Activated CD8-positive, alpha-beta T cell treated with anti-CD3 and anti-CD28 coated beads, Interleukin-2, amount 10 ng/mL, durations not matched to agents 7 days and 5 days (primary cell): ENCODE measurements around the gene MAT2A. TPM values are rescaled to one million over a fixed set of nuclear protein-coding genes. Genes with fewer than 3 reads are reported as not detected.

Experiments
- ATAC-seq: fragments of 150-1000 bp; cut with Tn5 transposase; one replicate; pipeline ENCODE4 v1.10.0; 2021; ENCODE audit warnings: moderate library complexity
- CTCF ChIA-PET: fragments of 350-600 bp; sonication (Branson Sonifier 250); formaldehyde crosslinking; loops from one replicate; lab custom pipeline; 2021; ENCODE audit warnings: antibody characterized with exemption; lab: Charles Lee
- POLR2A ChIA-PET: fragments of 350-600 bp; sonication (Branson Sonifier 250); formaldehyde crosslinking; loops from one replicate; lab custom pipeline; 2021; ENCODE audit warnings: antibody characterized with exemption; lab: Charles Lee
- DNase-seq: peaks from one replicate; pipeline ENCODE4 v3.0.0-alpha.2; 2020
- H3K27ac Mint-ChIP-seq: one replicate; pipeline ENCODE4 v1.8.0; 2021; ENCODE audit warnings: mild to moderate bottlenecking, mixed read lengths
- H3K27me3 Mint-ChIP-seq: one replicate; pipeline ENCODE4 v1.8.0; 2021; ENCODE audit warnings: low read depth, mixed read lengths
- H3K36me3 Mint-ChIP-seq: one replicate; pipeline ENCODE4 v1.8.0; 2021; ENCODE audit warnings: low read depth, mixed read lengths
- H3K4me1 Mint-ChIP-seq: one replicate; pipeline ENCODE4 v1.8.0; 2021; ENCODE audit warnings: low read depth, mixed read lengths
- H3K4me3 Mint-ChIP-seq: one replicate; pipeline ENCODE4 v1.8.0; 2021; ENCODE audit warnings: mild to moderate bottlenecking, mixed read lengths
- H3K9me3 Mint-ChIP-seq: one replicate; pipeline ENCODE4 v1.8.0; 2022; ENCODE audit warnings: mixed read lengths; ENCODE audit not compliant: insufficient read depth
- total RNA-seq, 2 experiments: library from RNA; stranded (reverse); gene quantifications; one replicate each; pipeline ENCODE4 v1.2.3, GENCODE V29; 2021

Gene MAT2A
- total RNA-seq, 2 experiments from 2014 or later: 264 to 273 TPM

GRCh38 chr2:85525567-85525966, 13.4 kb upstream of the MAT2A start:
- Mint-ChIP-seq H3K27me3 (peaks cover 24% of the 10 kb centered on the region), H3K9me3 (no peaks in the 10 kb centered on the region), H3K27ac (no peak overlapping the region), H3K4me3 (no peak overlapping the region), H3K4me1 (no peaks in the 10 kb centered on the region), H3K36me3 (no peaks in the 10 kb centered on the region)
- DNase-seq: no peak
- no peak for ATAC-seq
- ChIA-PET POLR2A (interaction anchor here (1.7 kb wide), 1 partner anchor 13 kb away, joined by 6 read pairs; the partner anchor contains the start of gene MAT2A), CTCF (no interaction called here)

GRCh38 chr2:85527787-85528186, 11.2 kb upstream of the MAT2A start:
- ChIA-PET CTCF (no interaction called here), POLR2A (no interaction called here)
- Mint-ChIP-seq H3K4me3 (no peak overlapping the region), H3K4me1 (no peaks in the 10 kb centered on the region), H3K27me3 (peaks cover 24% of the 10 kb centered on the region), H3K27ac (no peak overlapping the region), H3K9me3 (no peaks in the 10 kb centered on the region), H3K36me3 (no peaks in the 10 kb centered on the region)
- ATAC-seq (no peak), DNase-seq (no peak)

- Mint-ChIP-seq H3K36me3 (no peaks in the 10 kb centered on the region), H3K4me3 (no peak overlapping the region), H3K9me3 (no peaks in the 10 kb centered on the region), H3K27ac (no peak overlapping the region), H3K4me1 (no peaks in the 10 kb centered on the region), H3K27me3 (peaks cover 24% of the 10 kb centered on the region)
- no peak for DNase-seq
- CTCF ChIA-PET: interaction anchor here (1.0 kb wide), 1 partner anchor 107 kb away, joined by 3 read pairs; no protein-coding TSS in a partner anchor
- no peak for ATAC-seq
- POLR2A ChIA-PET: no interaction called here
Measured at GRCh38 chr2:85528355-85528754, 10.6 kb upstream of the MAT2A start.

- POLR2A ChIA-PET: no interaction called here
- ATAC-seq: no peak
- no peak for DNase-seq
- peaks cover 24% of the 10 kb centered on the region for H3K27me3 Mint-ChIP-seq
- no peak overlapping the region for H3K4me3 Mint-ChIP-seq
- CTCF ChIA-PET: interaction anchor here (1.0 kb wide), 1 partner anchor 22 kb away, joined by 5 read pairs; no protein-coding TSS in a partner anchor
- H3K36me3 Mint-ChIP-seq: no peaks in the 10 kb centered on the region
- no peaks in the 10 kb centered on the region for H3K9me3 Mint-ChIP-seq
- no peaks in the 10 kb centered on the region for H3K4me1 Mint-ChIP-seq
- no peak overlapping the region for H3K27ac Mint-ChIP-seq
Measured at GRCh38 chr2:85529809-85530208, 9.2 kb upstream of the MAT2A start.

- DNase-seq (no peak), ATAC-seq (no peak)
- Mint-ChIP-seq H3K36me3 (peaks cover 4% of the 10 kb centered on the region), H3K4me3 (no peak overlapping the region), H3K4me1 (peaks cover 4% of the 10 kb centered on the region), H3K9me3 (no peaks in the 10 kb centered on the region), H3K27me3 (peaks cover 20% of the 10 kb centered on the region), H3K27ac (no peak overlapping the region)
- ChIA-PET POLR2A (no interaction called here), CTCF (no interaction called here)
Measured at GRCh38 chr2:85531589-85531988, 7.4 kb upstream of the MAT2A start.

GRCh38 chr2:85534099-85534498, 4.9 kb upstream of the MAT2A start:
- Mint-ChIP-seq H3K9me3 (no peaks in the 10 kb centered on the region), H3K4me3 (no peak overlapping the region), H3K27me3 (peaks cover 5% of the 10 kb centered on the region), H3K27ac (no peak overlapping the region), H3K36me3 (peaks cover 4% of the 10 kb centered on the region), H3K4me1 (peaks cover 17% of the 10 kb centered on the region)
- CTCF ChIA-PET: interaction anchor here (2.1 to 12.6 kb wide), 2 partner anchors 18 to 113 kb away, joined by 11 to 133 read pairs; no protein-coding TSS in a partner anchor
- ATAC-seq (no peak), DNase-seq (no peak)
- POLR2A ChIA-PET: interaction anchor here (1.0 to 1.2 kb wide), 2 partner anchors 18 to 97 kb away, joined by 3 read pairs; no protein-coding TSS in a partner anchor

- ChIA-PET POLR2A (interaction anchor here (1.0 to 1.2 kb wide), 3 partner anchors 11 to 106 kb away, joined by 3 read pairs; no protein-coding TSS in a partner anchor), CTCF (interaction anchor here (2.1 to 12.6 kb wide), 2 partner anchors 17 to 114 kb away, joined by 11 to 133 read pairs; no protein-coding TSS in a partner anchor)
- no peak for ATAC-seq
- H3K27ac Mint-ChIP-seq: no peak overlapping the region
- peaks cover 4% of the 10 kb centered on the region for H3K27me3 Mint-ChIP-seq
- peaks cover 8% of the 10 kb centered on the region for H3K36me3 Mint-ChIP-seq
- H3K9me3 Mint-ChIP-seq: no peaks in the 10 kb centered on the region
- DNase-seq: no peak
- no peak overlapping the region for H3K4me3 Mint-ChIP-seq
- H3K4me1 Mint-ChIP-seq: peaks cover 17% of the 10 kb centered on the region
Measured at GRCh38 chr2:85534881-85535280, 4.1 kb upstream of the MAT2A start.

- no peaks in the 10 kb centered on the region for H3K9me3 Mint-ChIP-seq
- DNase-seq (no peak), ATAC-seq (no peak)
- H3K27ac Mint-ChIP-seq: no peak overlapping the region
- H3K4me1 Mint-ChIP-seq: peaks cover 30% of the 10 kb centered on the region
- CTCF ChIA-PET: interaction anchor here (0.7 to 12.6 kb wide), 5 partner anchors 12 to 120 kb away, joined by 3 to 133 read pairs (median 3); partner anchors contain the start of gene SH2D6
- no peaks in the 10 kb centered on the region for H3K27me3 Mint-ChIP-seq
- POLR2A ChIA-PET: interaction anchor here (0.9 to 4.5 kb wide), 4 partner anchors 12 to 118 kb away, joined by 3 to 88 read pairs (median 5); partner anchors contain the start of gene SH2D6
- peaks cover 24% of the 10 kb centered on the region for H3K36me3 Mint-ChIP-seq
- H3K4me3 Mint-ChIP-seq: no peak overlapping the region
Measured at GRCh38 chr2:85536479-85536878, 2.5 kb upstream of the MAT2A start.

GRCh38 chr2:85537600-85538506, 1.1 kb upstream of the MAT2A start:
- peak; percentile 66 for DNase-seq
- H3K27ac Mint-ChIP-seq: peak overlapping the region; percentile 98
- ATAC-seq: no peak
- H3K4me1 Mint-ChIP-seq: peaks cover 44% of the 10 kb centered on the region
- ChIA-PET POLR2A (interaction anchor here (0.8 to 4.5 kb wide), 27 partner anchors 11 to 217 kb away, joined by 3 to 88 read pairs (median 6); partner anchors contain the start of genes C2orf68, ELMOD3, RETSAT and SH2D6), CTCF (interaction anchor here (1.1 to 12.6 kb wide), 4 partner anchors 14 to 121 kb away, joined by 3 to 133 read pairs (median 28); partner anchors contain the start of gene SH2D6)
- no peaks in the 10 kb centered on the region for H3K27me3 Mint-ChIP-seq
- H3K9me3 Mint-ChIP-seq: no peaks in the 10 kb centered on the region
- H3K4me3 Mint-ChIP-seq: peak overlapping the region; percentile 96
- H3K36me3 Mint-ChIP-seq: peaks cover 38% of the 10 kb centered on the region

- POLR2A ChIA-PET: interaction anchor here (0.9 to 4.5 kb wide), 35 partner anchors 11 to 215 kb away, joined by 3 to 88 read pairs (median 6); partner anchors contain the start of genes CAPG, ELMOD3, RETSAT and RNF181
- peak; percentile 42 for ATAC-seq
Measured at GRCh38 chr2:85539361-85540132, 579 bp downstream of the MAT2A start.

More at GRCh38 chr2:85539361-85540132, 579 bp downstream of the MAT2A start:
- H3K9me3 Mint-ChIP-seq: no peaks in the 10 kb centered on the region
- no peaks in the 10 kb centered on the region for H3K27me3 Mint-ChIP-seq
- H3K4me1 Mint-ChIP-seq: peaks cover 58% of the 10 kb centered on the region
- peak overlapping the region; percentile 96 for H3K4me3 Mint-ChIP-seq
- H3K27ac Mint-ChIP-seq: peak overlapping the region; percentile 98
- DNase-seq: peak; percentile 84
- CTCF ChIA-PET: interaction anchor here (0.7 to 12.6 kb wide), 11 partner anchors 12 to 185 kb away, joined by 3 to 133 read pairs (median 3); partner anchors contain the start of genes ELMOD3, GGCX, RETSAT and SH2D6
- H3K36me3 Mint-ChIP-seq: peaks cover 53% of the 10 kb centered on the region
